ENCODE data around the gene PANK1. TPM values are rescaled to one million over a fixed set of nuclear protein-coding genes. Genes with fewer than 3 reads are reported as not detected.

PANK1 gene
- total and polyA plus RNA-seq, 2 of the 8 experiments (the other 6 are each of a cell fraction or from before 2014, with no cell fraction given), result 18.5 to 40.4 TPM

DNA sequence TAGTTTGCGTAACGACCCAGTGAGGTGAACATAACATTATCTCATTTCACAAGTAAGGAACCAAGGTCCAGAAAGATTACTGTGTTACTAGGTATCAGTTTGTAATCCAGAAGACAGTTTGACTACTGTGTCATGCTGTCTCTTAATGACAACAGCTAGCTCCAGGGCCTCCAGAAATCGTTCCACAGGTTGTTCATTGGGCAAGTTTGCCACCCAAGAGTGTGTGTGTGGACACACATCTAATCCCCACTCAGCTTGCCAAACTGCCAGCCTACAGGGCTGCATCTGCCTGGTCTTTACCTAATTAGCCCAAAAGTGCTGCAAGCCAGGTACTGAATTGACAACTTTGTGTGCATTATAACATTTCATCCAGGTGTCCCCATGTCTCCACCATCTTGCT is 81.7 kb downstream of the PANK1 start (continued):
- TF ChIP-seq, protein P1, sequence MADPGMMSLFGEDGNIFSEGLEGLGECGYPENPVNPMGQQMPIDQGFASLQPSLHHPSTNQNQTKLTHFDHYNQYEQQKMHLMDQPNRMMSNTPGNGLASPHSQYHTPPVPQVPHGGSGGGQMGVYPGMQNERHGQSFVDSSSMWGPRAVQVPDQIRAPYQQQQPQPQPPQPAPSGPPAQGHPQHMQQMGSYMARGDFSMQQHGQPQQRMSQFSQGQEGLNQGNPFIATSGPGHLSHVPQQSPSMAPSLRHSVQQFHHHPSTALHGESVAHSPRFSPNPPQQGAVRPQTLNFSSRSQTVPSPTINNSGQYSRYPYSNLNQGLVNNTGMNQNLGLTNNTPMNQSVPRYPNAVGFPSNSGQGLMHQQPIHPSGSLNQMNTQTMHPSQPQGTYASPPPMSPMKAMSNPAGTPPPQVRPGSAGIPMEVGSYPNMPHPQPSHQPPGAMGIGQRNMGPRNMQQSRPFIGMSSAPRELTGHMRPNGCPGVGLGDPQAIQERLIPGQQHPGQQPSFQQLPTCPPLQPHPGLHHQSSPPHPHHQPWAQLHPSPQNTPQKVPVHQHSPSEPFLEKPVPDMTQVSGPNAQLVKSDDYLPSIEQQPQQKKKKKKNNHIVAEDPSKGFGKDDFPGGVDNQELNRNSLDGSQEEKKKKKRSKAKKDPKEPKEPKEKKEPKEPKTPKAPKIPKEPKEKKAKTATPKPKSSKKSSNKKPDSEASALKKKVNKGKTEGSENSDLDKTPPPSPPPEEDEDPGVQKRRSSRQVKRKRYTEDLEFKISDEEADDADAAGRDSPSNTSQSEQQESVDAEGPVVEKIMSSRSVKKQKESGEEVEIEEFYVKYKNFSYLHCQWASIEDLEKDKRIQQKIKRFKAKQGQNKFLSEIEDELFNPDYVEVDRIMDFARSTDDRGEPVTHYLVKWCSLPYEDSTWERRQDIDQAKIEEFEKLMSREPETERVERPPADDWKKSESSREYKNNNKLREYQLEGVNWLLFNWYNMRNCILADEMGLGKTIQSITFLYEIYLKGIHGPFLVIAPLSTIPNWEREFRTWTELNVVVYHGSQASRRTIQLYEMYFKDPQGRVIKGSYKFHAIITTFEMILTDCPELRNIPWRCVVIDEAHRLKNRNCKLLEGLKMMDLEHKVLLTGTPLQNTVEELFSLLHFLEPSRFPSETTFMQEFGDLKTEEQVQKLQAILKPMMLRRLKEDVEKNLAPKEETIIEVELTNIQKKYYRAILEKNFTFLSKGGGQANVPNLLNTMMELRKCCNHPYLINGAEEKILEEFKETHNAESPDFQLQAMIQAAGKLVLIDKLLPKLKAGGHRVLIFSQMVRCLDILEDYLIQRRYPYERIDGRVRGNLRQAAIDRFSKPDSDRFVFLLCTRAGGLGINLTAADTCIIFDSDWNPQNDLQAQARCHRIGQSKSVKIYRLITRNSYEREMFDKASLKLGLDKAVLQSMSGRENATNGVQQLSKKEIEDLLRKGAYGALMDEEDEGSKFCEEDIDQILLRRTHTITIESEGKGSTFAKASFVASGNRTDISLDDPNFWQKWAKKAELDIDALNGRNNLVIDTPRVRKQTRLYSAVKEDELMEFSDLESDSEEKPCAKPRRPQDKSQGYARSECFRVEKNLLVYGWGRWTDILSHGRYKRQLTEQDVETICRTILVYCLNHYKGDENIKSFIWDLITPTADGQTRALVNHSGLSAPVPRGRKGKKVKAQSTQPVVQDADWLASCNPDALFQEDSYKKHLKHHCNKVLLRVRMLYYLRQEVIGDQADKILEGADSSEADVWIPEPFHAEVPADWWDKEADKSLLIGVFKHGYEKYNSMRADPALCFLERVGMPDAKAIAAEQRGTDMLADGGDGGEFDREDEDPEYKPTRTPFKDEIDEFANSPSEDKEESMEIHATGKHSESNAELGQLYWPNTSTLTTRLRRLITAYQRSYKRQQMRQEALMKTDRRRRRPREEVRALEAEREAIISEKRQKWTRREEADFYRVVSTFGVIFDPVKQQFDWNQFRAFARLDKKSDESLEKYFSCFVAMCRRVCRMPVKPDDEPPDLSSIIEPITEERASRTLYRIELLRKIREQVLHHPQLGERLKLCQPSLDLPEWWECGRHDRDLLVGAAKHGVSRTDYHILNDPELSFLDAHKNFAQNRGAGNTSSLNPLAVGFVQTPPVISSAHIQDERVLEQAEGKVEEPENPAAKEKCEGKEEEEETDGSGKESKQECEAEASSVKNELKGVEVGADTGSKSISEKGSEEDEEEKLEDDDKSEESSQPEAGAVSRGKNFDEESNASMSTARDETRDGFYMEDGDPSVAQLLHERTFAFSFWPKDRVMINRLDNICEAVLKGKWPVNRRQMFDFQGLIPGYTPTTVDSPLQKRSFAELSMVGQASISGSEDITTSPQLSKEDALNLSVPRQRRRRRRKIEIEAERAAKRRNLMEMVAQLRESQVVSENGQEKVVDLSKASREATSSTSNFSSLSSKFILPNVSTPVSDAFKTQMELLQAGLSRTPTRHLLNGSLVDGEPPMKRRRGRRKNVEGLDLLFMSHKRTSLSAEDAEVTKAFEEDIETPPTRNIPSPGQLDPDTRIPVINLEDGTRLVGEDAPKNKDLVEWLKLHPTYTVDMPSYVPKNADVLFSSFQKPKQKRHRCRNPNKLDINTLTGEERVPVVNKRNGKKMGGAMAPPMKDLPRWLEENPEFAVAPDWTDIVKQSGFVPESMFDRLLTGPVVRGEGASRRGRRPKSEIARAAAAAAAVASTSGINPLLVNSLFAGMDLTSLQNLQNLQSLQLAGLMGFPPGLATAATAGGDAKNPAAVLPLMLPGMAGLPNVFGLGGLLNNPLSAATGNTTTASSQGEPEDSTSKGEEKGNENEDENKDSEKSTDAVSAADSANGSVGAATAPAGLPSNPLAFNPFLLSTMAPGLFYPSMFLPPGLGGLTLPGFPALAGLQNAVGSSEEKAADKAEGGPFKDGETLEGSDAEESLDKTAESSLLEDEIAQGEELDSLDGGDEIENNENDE (IDR thresholded peaks at IDR 0.05; ENCODE audit: insufficient replicate concordance, low read length), result no peak
- TF ChIP-seq, protein P2, sequence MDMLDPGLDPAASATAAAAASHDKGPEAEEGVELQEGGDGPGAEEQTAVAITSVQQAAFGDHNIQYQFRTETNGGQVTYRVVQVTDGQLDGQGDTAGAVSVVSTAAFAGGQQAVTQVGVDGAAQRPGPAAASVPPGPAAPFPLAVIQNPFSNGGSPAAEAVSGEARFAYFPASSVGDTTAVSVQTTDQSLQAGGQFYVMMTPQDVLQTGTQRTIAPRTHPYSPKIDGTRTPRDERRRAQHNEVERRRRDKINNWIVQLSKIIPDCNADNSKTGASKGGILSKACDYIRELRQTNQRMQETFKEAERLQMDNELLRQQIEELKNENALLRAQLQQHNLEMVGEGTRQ (IDR thresholded peaks at IDR 0.05; ENCODE audit: low read length), result no peak
- no peak for TF ChIP-seq BRCA1 (IDR thresholded peaks at IDR 0.05; ENCODE audit: low read depth, low read length)
- TF ChIP-seq POLR2A (IDR thresholded peaks at IDR 0.05; ENCODE audit: control extremely low read depth in 1 of 2, low read depth in 2 of 2, low read length in 2 of 2), result no peak
- no peak for TF ChIP-seq BCL11A (IDR thresholded peaks at IDR 0.05; ENCODE audit: low read depth in 2 of 2, low read length in 2 of 2)
- TF ChIP-seq POLR2AphosphoS5 (IDR thresholded peaks at IDR 0.05; ENCODE audit: low read depth, low read length), result no peak
- TF ChIP-seq CBX8 (IDR thresholded peaks at IDR 0.05; ENCODE audit: borderline replicate concordance, low read depth, low read length), result no peak
- no peak for TF ChIP-seq KDM5A (IDR thresholded peaks at IDR 0.05; ENCODE audit: low read length)
- TF ChIP-seq GABPA (IDR thresholded peaks at IDR 0.05; ENCODE audit: borderline replicate concordance, insufficient read depth, low read length), result no peak
- no peak for TF ChIP-seq PHF8 (conservative IDR thresholded peaks at IDR 0.05; ENCODE audit: low read depth, low read length)
- TF ChIP-seq SUZ12 (IDR thresholded peaks at IDR 0.05; ENCODE audit: low read length), result no peak
- TF ChIP-seq SIRT6 (IDR thresholded peaks at IDR 0.05; ENCODE audit: low read length), result no peak

Data from H1 (cell line).